ENCODE measurements around the gene ZFPM1. TPM values are rescaled to one million over a fixed set of nuclear protein-coding genes. Genes with fewer than 3 reads are reported as not detected.

ZFPM1 gene
- total RNA-seq, 1 donor from 2014 or later, result 5.6 TPM

DNA sequence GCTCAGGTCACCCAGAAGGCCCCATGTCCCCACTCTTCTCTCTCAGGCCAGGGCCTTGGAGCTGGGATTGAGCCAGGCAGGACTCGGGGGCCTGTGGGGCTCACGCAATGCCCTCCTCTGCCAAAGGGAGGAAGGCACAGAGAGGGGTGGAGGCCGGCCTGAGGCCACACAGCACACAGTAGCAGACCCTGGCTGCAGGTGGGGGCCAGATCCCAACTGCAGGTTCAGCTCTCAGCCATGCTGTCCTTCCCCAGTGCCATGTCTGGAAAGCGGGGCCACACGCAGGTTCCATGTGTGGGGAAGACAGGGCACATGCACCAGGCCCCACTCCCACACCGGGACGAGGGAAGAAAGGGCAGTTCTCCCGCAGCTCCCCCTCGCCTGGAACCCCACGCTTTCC lies 33.3 kb upstream of the ZFPM1 start:
- no peak overlapping the region for H3K27ac ChIP-seq
- ATAC-seq, result peak in 1 of 2 donors; percentile 9
- intact Hi-C loops (cut with DNase I), result no loop called here
- DNase-seq, result no peak
- TF ChIP-seq CTCF (IDR thresholded peaks at IDR 0.05), result no peak
- H3K9me3 ChIP-seq, result no peaks in the 10 kb centered on the region
- no peaks in the 10 kb centered on the region for H3K4me1 ChIP-seq
- no peaks in the 10 kb centered on the region for H3K27me3 ChIP-seq (ENCODE audit: low read depth)
- no peaks in the 10 kb centered on the region for H3K36me3 ChIP-seq
- no peak overlapping the region for H3K4me3 ChIP-seq

GRCh38 chr16:88420496-88420895 lies 32.6 kb upstream of the ZFPM1 start:
- Histone ChIP-seq H3K27me3 (ENCODE audit: low read depth) (no peaks in the 10 kb centered on the region), H3K4me1 (no peaks in the 10 kb centered on the region), H3K36me3 (no peaks in the 10 kb centered on the region), H3K4me3 (no peak overlapping the region), H3K9me3 (no peaks in the 10 kb centered on the region), H3K27ac (no peak overlapping the region)
- no peak for DNase-seq
- no peak for ATAC-seq
- intact Hi-C loops (cut with DNase I), result no loop called here
- no peak for TF ChIP-seq CTCF (IDR thresholded peaks at IDR 0.05)

GRCh38 chr16:88421301-88421700 lies 31.8 kb upstream of the ZFPM1 start:
- Histone ChIP-seq H3K4me1 (no peaks in the 10 kb centered on the region), H3K27me3 (ENCODE audit: low read depth) (no peaks in the 10 kb centered on the region), H3K4me3 (no peak overlapping the region), H3K9me3 (no peaks in the 10 kb centered on the region), H3K27ac (no peak overlapping the region), H3K36me3 (no peaks in the 10 kb centered on the region)
- intact Hi-C loops (cut with DNase I), result no loop called here
- no peak for TF ChIP-seq CTCF (IDR thresholded peaks at IDR 0.05)
- ATAC-seq, result no peak
- DNase-seq, result no peak

GRCh38 chr16:88421871-88422433 lies 31.1 kb upstream of the ZFPM1 start:
- Histone ChIP-seq H3K36me3 (no peaks in the 10 kb centered on the region), H3K4me1 (no peaks in the 10 kb centered on the region), H3K27ac (no peak overlapping the region), H3K9me3 (no peaks in the 10 kb centered on the region), H3K4me3 (no peak overlapping the region), H3K27me3 (ENCODE audit: low read depth) (no peaks in the 10 kb centered on the region)
- ATAC-seq (no peak), DNase-seq (no peak)
- intact Hi-C loops (cut with DNase I), result no loop called here
- no peak for TF ChIP-seq CTCF (IDR thresholded peaks at IDR 0.05)

DNA sequence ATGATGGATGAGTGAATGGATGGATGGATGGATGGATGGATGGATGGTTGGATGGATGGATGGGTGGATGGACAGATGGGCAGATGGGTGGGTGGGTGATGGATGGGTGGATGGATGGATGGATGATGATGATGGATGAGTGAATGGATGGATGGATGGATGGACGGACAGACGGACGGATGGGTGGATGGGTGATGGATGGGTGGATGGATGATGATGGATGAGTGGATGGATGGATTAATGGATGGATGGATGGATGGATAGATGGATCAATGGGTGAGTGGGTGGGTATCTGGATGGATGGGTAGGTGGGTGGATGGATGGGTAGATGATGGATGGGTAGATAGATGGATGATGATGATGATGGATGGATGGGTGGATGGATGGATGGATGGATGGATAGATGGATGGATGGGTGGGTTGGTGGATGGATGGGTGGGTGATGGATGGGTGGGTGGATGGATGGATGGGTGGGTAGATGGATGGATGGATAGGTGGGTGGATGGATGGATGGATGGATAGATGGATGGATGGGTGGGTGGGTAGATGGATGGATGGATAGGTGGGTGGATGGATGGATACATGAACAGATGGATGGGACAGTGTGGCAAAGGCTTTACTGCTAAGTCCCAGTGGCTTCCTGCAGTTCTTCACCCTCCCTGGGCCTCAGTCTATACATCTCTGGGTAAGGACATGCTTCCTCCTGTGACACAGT lies 30.2 kb upstream of the ZFPM1 start:
- no peaks in the 10 kb centered on the region for H3K4me1 ChIP-seq
- DNase-seq (no peak), ATAC-seq (no peak)
- no peak overlapping the region for H3K27ac ChIP-seq
- no peaks in the 10 kb centered on the region for H3K36me3 ChIP-seq
- no peak overlapping the region for H3K4me3 ChIP-seq
- H3K9me3 ChIP-seq, result no peaks in the 10 kb centered on the region
- TF ChIP-seq CTCF (IDR thresholded peaks at IDR 0.05), result no peak
- intact Hi-C loops (cut with DNase I), result no loop called here
- no peaks in the 10 kb centered on the region for H3K27me3 ChIP-seq (ENCODE audit: low read depth)

All from lower lobe of right lung (tissue), 2 donors.